ENCODE data around the gene IKZF2.

GRCh38 chr2:213181712-213182111, 30.3 kb upstream of the IKZF2 start:
- TF ChIP-seq POLR2AphosphoS5 (IDR thresholded peaks at IDR 0.05; ENCODE audit: low read depth, low read length) (no peak), SIN3A (IDR thresholded peaks at IDR 0.05; ENCODE audit: borderline replicate concordance, insufficient read depth, low read depth, low read length) (no peak)
- TF ChIP-seq, protein P1, sequence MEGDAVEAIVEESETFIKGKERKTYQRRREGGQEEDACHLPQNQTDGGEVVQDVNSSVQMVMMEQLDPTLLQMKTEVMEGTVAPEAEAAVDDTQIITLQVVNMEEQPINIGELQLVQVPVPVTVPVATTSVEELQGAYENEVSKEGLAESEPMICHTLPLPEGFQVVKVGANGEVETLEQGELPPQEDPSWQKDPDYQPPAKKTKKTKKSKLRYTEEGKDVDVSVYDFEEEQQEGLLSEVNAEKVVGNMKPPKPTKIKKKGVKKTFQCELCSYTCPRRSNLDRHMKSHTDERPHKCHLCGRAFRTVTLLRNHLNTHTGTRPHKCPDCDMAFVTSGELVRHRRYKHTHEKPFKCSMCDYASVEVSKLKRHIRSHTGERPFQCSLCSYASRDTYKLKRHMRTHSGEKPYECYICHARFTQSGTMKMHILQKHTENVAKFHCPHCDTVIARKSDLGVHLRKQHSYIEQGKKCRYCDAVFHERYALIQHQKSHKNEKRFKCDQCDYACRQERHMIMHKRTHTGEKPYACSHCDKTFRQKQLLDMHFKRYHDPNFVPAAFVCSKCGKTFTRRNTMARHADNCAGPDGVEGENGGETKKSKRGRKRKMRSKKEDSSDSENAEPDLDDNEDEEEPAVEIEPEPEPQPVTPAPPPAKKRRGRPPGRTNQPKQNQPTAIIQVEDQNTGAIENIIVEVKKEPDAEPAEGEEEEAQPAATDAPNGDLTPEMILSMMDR (IDR thresholded peaks at IDR 0.05): no peak
- TF ChIP-seq, protein P2, sequence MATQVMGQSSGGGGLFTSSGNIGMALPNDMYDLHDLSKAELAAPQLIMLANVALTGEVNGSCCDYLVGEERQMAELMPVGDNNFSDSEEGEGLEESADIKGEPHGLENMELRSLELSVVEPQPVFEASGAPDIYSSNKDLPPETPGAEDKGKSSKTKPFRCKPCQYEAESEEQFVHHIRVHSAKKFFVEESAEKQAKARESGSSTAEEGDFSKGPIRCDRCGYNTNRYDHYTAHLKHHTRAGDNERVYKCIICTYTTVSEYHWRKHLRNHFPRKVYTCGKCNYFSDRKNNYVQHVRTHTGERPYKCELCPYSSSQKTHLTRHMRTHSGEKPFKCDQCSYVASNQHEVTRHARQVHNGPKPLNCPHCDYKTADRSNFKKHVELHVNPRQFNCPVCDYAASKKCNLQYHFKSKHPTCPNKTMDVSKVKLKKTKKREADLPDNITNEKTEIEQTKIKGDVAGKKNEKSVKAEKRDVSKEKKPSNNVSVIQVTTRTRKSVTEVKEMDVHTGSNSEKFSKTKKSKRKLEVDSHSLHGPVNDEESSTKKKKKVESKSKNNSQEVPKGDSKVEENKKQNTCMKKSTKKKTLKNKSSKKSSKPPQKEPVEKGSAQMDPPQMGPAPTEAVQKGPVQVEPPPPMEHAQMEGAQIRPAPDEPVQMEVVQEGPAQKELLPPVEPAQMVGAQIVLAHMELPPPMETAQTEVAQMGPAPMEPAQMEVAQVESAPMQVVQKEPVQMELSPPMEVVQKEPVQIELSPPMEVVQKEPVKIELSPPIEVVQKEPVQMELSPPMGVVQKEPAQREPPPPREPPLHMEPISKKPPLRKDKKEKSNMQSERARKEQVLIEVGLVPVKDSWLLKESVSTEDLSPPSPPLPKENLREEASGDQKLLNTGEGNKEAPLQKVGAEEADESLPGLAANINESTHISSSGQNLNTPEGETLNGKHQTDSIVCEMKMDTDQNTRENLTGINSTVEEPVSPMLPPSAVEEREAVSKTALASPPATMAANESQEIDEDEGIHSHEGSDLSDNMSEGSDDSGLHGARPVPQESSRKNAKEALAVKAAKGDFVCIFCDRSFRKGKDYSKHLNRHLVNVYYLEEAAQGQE (IDR thresholded peaks at IDR 0.05; ENCODE audit: insufficient read depth in 1 of 2, low read depth in 2 of 2, low read length in 1 of 2): no peak
